ENCODE data around the gene RTEL1.
"Not testable (repeated sequence)": the region's sequence is repeated elsewhere in the genome, so short reads cannot be mapped to it uniquely, and the experiment has no call there.

RTEL1 gene

GRCh38 chr20:63627751-63628245 is 30.3 kb upstream of the RTEL1 start:
- DNase-seq: no peak

- DNase-seq: peak; percentile 80
Measured at GRCh38 chr20:63628246-63628975, 29.7 kb upstream of the RTEL1 start.

- not testable (repeated sequence) for DNase-seq
Measured at GRCh38 chr20:63630956-63631355, 27.2 kb upstream of the RTEL1 start.

- not testable (repeated sequence) for DNase-seq
Measured at GRCh38 chr20:63631426-63631825, 26.7 kb upstream of the RTEL1 start.

- no peak for DNase-seq
Measured at GRCh38 chr20:63633732-63634131, 24.4 kb upstream of the RTEL1 start.

GRCh38 chr20:63635431-63636141 is 22.5 kb upstream of the RTEL1 start:
- DNase-seq: peak; percentile 83

GRCh38 chr20:63636752-63637628 is 21.1 kb upstream of the RTEL1 start:
- DNase-seq: no peak

- peak; percentile 68 for DNase-seq
Measured at GRCh38 chr20:63639093-63639975, 18.8 kb upstream of the RTEL1 start.

- DNase-seq: no peak
Measured at GRCh38 chr20:63640086-63640485, 18.0 kb upstream of the RTEL1 start.

GRCh38 chr20:63640686-63641085 is 17.4 kb upstream of the RTEL1 start:
- not testable (repeated sequence) for DNase-seq

- DNase-seq: peak; percentile 42
Measured at GRCh38 chr20:63641146-63641791, 16.8 kb upstream of the RTEL1 start.

- DNase-seq: peak; percentile 97
Measured at GRCh38 chr20:63641792-63642523, 16.2 kb upstream of the RTEL1 start.

GRCh38 chr20:63642527-63643247 is 15.4 kb upstream of the RTEL1 start:
- no peak for DNase-seq

- no peak for DNase-seq
Measured at GRCh38 chr20:63643499-63643898, 14.6 kb upstream of the RTEL1 start.

GRCh38 chr20:63643946-63644345 is 14.2 kb upstream of the RTEL1 start:
- no peak for DNase-seq

- DNase-seq: no peak
Measured at GRCh38 chr20:63645218-63645617, 12.9 kb upstream of the RTEL1 start.

- DNase-seq: no peak
Measured at GRCh38 chr20:63648190-63648589, 9.9 kb upstream of the RTEL1 start.

- no peak for DNase-seq
Measured at GRCh38 chr20:63648895-63649589, 9.1 kb upstream of the RTEL1 start.

- DNase-seq: not testable (repeated sequence)
Measured at GRCh38 chr20:63650486-63650885, 7.6 kb upstream of the RTEL1 start.

- no peak for DNase-seq
Measured at GRCh38 chr20:63651942-63652191, 6.2 kb upstream of the RTEL1 start.
